ENCODE data around the gene WWP2. TPM values are rescaled to one million over a fixed set of nuclear protein-coding genes. Genes with fewer than 3 reads are reported as not detected.

Gene WWP2
- total and polyA plus RNA-seq, 2 donors (not counting 3 experiments of a cell fraction or from before 2014, with no cell fraction given): 17.9 to 44.9 TPM

DNA sequence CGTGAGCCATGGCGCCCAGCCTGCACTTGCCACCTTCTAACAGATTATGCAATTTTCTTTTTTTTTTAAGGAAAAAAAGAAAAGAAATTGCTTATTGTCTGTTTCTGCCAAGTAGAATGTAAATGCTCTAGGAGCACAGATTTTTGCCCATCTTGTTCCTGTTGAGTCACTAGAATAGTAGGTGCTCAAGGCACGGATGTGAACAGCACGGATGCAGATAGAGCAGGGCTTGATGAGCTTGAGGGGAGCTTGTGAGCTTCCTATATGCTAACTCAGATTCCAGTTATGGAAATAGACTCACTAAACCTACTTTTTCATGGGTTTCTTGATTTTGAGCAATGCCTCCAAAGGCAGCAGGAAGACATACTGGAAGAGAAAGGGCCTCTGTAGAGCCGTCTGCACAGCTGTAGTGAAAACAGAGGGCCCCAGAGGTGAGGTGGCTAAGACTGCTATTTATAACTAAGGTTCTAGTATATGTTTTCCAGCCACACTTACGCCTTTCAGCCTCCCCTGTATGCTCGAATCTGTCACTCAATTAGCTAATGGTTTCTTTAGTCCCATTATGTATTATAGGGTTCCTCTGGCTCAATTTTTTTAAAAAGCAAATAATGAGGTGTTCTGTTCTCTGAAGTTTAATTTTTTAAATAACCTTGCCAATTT lies 72.8 kb downstream of the WWP2 start:
- Histone ChIP-seq H3K27ac (ENCODE audit: insufficient read depth, low read depth, low read length) (no peak overlapping the region), H2AFZ (ENCODE audit: low read depth, low read length) (no peak overlapping the region), H3K4me3 (replicated peaks in 1 of 3; ENCODE audit: insufficient read depth in 1 of 3, low read depth in 1 of 3, low read length in 3 of 3) (no peak overlapping the region), H3K9ac (replicated peaks; ENCODE audit: extremely low read depth, insufficient read depth, low read length) (no peak overlapping the region), H3K4me1 (ENCODE audit: control insufficient read depth, extremely low read depth, insufficient read depth, low read length) (peaks cover 10% of the 10 kb centered on the region), H3K4me2 (ENCODE audit: insufficient read depth, low read length) (no peak overlapping the region), H3K9me1 (replicated peaks; ENCODE audit: control insufficient read depth, extremely low read depth, insufficient read depth, low read length) (no peaks in the 10 kb centered on the region), H3K79me2 (ENCODE audit: control insufficient read depth, insufficient read depth, low read length) (no peaks in the 10 kb centered on the region), H3K36me3 (ENCODE audit: control insufficient read depth in 2 of 2, extremely low read depth in 1 of 2, insufficient read depth in 2 of 2, low read length in 2 of 2) (no peaks in the 10 kb centered on the region), H3K9me3 (replicated peaks; ENCODE audit: control insufficient read depth, insufficient read depth, low read length) (no peaks in the 10 kb centered on the region), H4K20me1 (replicated peaks; ENCODE audit: control insufficient read depth, extremely low read depth, insufficient read depth, low read length) (no peaks in the 10 kb centered on the region), H3K27me3 (ENCODE audit: control insufficient read depth in 2 of 2, insufficient read depth in 2 of 2, low read length in 2 of 2) (no peaks in the 10 kb centered on the region)
- ChIA-PET POLR2A (no interaction called here), CTCF (interaction anchor here (1.3 to 1.4 kb wide), 2 partner anchors 24 to 96 kb away, joined by 3 read pairs; no protein-coding TSS in a partner anchor)
- FAIRE-seq (no peak), DNase-seq (ENCODE audit: low read depth, low spot score) (no peak)
- TF ChIP-seq MYC (IDR thresholded peaks at IDR 0.05; ENCODE audit: low read depth, low read length) (no peak), POLR2A (IDR thresholded peaks at IDR 0.05; ENCODE audit: low read depth, low read length) (no peak), EZH2 (IDR thresholded peaks at IDR 0.05; ENCODE audit: borderline replicate concordance, low read depth, low read length, severe bottlenecking) (no peak), POLR2AphosphoS5 (IDR thresholded peaks at IDR 0.05; ENCODE audit: insufficient read depth, low read depth, low read length) (no peak)
- TF ChIP-seq, protein P1, sequence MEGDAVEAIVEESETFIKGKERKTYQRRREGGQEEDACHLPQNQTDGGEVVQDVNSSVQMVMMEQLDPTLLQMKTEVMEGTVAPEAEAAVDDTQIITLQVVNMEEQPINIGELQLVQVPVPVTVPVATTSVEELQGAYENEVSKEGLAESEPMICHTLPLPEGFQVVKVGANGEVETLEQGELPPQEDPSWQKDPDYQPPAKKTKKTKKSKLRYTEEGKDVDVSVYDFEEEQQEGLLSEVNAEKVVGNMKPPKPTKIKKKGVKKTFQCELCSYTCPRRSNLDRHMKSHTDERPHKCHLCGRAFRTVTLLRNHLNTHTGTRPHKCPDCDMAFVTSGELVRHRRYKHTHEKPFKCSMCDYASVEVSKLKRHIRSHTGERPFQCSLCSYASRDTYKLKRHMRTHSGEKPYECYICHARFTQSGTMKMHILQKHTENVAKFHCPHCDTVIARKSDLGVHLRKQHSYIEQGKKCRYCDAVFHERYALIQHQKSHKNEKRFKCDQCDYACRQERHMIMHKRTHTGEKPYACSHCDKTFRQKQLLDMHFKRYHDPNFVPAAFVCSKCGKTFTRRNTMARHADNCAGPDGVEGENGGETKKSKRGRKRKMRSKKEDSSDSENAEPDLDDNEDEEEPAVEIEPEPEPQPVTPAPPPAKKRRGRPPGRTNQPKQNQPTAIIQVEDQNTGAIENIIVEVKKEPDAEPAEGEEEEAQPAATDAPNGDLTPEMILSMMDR (IDR thresholded peaks at IDR 0.05; ENCODE audit: extremely low read depth in 1 of 2, insufficient read depth in 1 of 2, low read depth in 1 of 2, low read length in 2 of 2): no peak
- dilution Hi-C loops (cut with MboI; ENCODE audit: extremely low pct_ligation_motif_present, low sequenced_read_pairs) (no loop called here), intact Hi-C loops (cut with micrococcal nuclease) (no loop called here)
- BruUV-seq (replicated peaks): no TSS peak

DNA sequence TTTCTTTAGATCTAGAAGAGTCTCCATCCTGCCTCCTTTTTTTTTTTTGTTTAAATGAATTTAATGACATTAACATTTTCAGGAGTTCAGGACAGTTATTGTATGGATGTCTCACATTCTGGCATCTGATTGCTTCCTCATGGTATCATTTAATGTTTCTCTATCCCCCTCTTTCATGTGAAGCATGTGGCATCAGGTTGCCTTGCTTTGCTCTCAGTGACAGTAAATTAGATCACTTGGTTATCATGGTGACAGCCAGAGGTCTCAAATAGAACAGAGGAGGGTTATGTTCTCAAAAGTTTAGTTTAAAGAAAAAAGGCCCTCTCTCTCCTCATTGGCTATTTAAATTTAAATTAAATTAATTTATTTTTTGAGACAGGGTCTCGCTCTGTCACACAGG lies 74.1 kb downstream of the WWP2 start:
- ChIA-PET CTCF (no interaction called here), POLR2A (no interaction called here)
- TF ChIP-seq POLR2AphosphoS5 (IDR thresholded peaks at IDR 0.05; ENCODE audit: insufficient read depth, low read depth, low read length): no peak
- no peak for TF ChIP-seq FOS (IDR thresholded peaks at IDR 0.05; ENCODE audit: borderline replicate concordance, insufficient read depth, low read length)
- no peak for TF ChIP-seq MYC (IDR thresholded peaks at IDR 0.05; ENCODE audit: low read depth, low read length)
- no peak for TF ChIP-seq GATA2 (IDR thresholded peaks at IDR 0.05; ENCODE audit: insufficient read depth, insufficient read length, low read depth, low read length)
- TF ChIP-seq JUN (IDR thresholded peaks at IDR 0.05; ENCODE audit: borderline replicate concordance, insufficient read depth, insufficient read length, low read depth): no peak
- TF ChIP-seq, protein P1 (IDR thresholded peaks at IDR 0.05; ENCODE audit: extremely low read depth in 1 of 2, insufficient read depth in 1 of 2, low read depth in 1 of 2, low read length in 2 of 2): no peak
- TF ChIP-seq, protein P2, sequence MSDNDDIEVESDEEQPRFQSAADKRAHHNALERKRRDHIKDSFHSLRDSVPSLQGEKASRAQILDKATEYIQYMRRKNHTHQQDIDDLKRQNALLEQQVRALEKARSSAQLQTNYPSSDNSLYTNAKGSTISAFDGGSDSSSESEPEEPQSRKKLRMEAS (IDR thresholded peaks at IDR 0.05; ENCODE audit: insufficient read depth, insufficient read length): no peak
- Histone ChIP-seq H3K9ac (replicated peaks; ENCODE audit: extremely low read depth, insufficient read depth, low read length) (no peak overlapping the region), H3K9me1 (replicated peaks; ENCODE audit: control insufficient read depth, extremely low read depth, insufficient read depth, low read length) (no peaks in the 10 kb centered on the region), H2AFZ (ENCODE audit: low read depth, low read length) (no peak overlapping the region), H3K4me1 (ENCODE audit: control insufficient read depth, extremely low read depth, insufficient read depth, low read length) (peaks cover 8% of the 10 kb centered on the region), H3K79me2 (ENCODE audit: control insufficient read depth, insufficient read depth, low read length) (no peaks in the 10 kb centered on the region), H3K36me3 (ENCODE audit: control insufficient read depth in 2 of 2, extremely low read depth in 1 of 2, insufficient read depth in 2 of 2, low read length in 2 of 2) (no peaks in the 10 kb centered on the region), H4K20me1 (replicated peaks; ENCODE audit: control insufficient read depth, extremely low read depth, insufficient read depth, low read length) (no peaks in the 10 kb centered on the region), H3K27me3 (ENCODE audit: control insufficient read depth in 2 of 2, insufficient read depth in 2 of 2, low read length in 2 of 2) (no peaks in the 10 kb centered on the region), H3K27ac (ENCODE audit: insufficient read depth, low read depth, low read length) (no peak overlapping the region), H3K4me3 (replicated peaks in 1 of 3; ENCODE audit: insufficient read depth in 1 of 3, low read depth in 1 of 3, low read length in 3 of 3) (no peak overlapping the region), H3K4me2 (ENCODE audit: insufficient read depth, low read length) (no peak overlapping the region), H3K9me3 (replicated peaks; ENCODE audit: control insufficient read depth, insufficient read depth, low read length) (no peaks in the 10 kb centered on the region)
- no peak for FAIRE-seq
- dilution Hi-C loops (cut with MboI; ENCODE audit: extremely low pct_ligation_motif_present, low sequenced_read_pairs): no loop called here
- no TSS peak for BruUV-seq (replicated peaks)
- intact Hi-C loops (cut with micrococcal nuclease): no loop called here
- no peak for DNase-seq (ENCODE audit: low read depth, low spot score)

All from endothelial cell of umbilical vein (primary cell).